Measurements from ENCODE around the gene NCKAP5.

DNA sequence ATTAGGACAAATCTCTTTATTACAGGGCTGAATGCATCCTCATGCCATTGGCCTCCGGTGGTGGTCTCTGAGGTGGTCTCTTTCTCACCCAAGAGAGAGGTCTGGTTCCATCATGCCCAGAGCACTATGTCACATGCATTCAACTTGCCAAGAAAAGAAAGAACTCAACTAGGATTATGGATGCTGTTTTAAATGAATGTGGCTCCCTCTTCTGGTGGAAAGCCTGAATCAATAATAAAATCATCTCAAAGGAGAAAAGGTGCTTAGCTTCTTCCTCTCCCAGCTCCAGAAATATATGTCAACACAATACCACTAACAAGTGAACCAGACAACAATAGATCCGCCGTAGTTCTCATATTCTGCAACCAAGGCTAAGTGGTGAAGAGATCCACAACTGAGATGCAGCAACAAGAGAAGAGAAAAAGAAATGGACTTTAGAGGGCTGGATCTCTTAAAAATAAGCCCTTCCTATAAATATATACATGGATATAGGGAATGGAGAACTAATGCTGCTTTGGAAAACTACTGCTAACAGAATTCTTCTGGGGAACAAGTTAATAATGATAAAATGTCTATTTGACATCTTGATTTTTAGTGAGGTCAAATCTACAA is 396.8 kb downstream of the NCKAP5 start:
- TF ChIP-seq BHLHE40 (IDR thresholded peaks at IDR 0.05; ENCODE audit: borderline replicate concordance) (no peak), NFRKB (IDR thresholded peaks at IDR 0.05) (no peak), FOXM1 (IDR thresholded peaks at IDR 0.05; ENCODE audit: borderline replicate concordance) (no peak), SUZ12 (IDR thresholded peaks at IDR 0.05) (no peak), L3MBTL2 (conservative IDR thresholded peaks at IDR 0.05) (no peak), HDGF (IDR thresholded peaks at IDR 0.05; ENCODE audit: borderline replicate concordance) (no peak), TARDBP (IDR thresholded peaks at IDR 0.05) (no peak)

Measured in HEK293T (cell line).